ENCODE measurements around the gene CNKSR3. TPM values are rescaled to one million over a fixed set of nuclear protein-coding genes. Genes with fewer than 3 reads are reported as not detected.
A peak's percentile ranks its signal among the peaks of the same experiment; 100 is the strongest.

Gene CNKSR3
- total RNA-seq, 1 donor from 2014 or later: 11.8 TPM

GRCh38 chr6:154371281-154371680 lies 139.2 kb downstream of the CNKSR3 start:
- no peaks in the 10 kb centered on the region for H3K36me3 ChIP-seq
- H3K27ac ChIP-seq: no peak overlapping the region
- H3K9me3 ChIP-seq: no peaks in the 10 kb centered on the region
- ATAC-seq (no peak), DNase-seq (no peak)
- H3K4me3 ChIP-seq: no peak overlapping the region
- no peaks in the 10 kb centered on the region for H3K4me1 ChIP-seq
- no peak for TF ChIP-seq CTCF (IDR thresholded peaks at IDR 0.05)
- intact Hi-C loops (cut with DNase I): no loop called here
- no peaks in the 10 kb centered on the region for H3K27me3 ChIP-seq

GRCh38 chr6:154370545-154370944 lies 139.9 kb downstream of the CNKSR3 start:
- no peaks in the 10 kb centered on the region for H3K36me3 ChIP-seq
- ATAC-seq (peak; percentile 68), DNase-seq (no peak)
- no peak overlapping the region for H3K4me3 ChIP-seq
- H3K27me3 ChIP-seq: no peaks in the 10 kb centered on the region
- H3K4me1 ChIP-seq: no peaks in the 10 kb centered on the region
- TF ChIP-seq CTCF (IDR thresholded peaks at IDR 0.05): peak; percentile 41
- H3K9me3 ChIP-seq: no peaks in the 10 kb centered on the region
- intact Hi-C loops (cut with DNase I): no loop called here
- H3K27ac ChIP-seq: no peak overlapping the region

- H3K27ac ChIP-seq: no peak overlapping the region
- no peaks in the 10 kb centered on the region for H3K9me3 ChIP-seq
- no peaks in the 10 kb centered on the region for H3K4me1 ChIP-seq
- DNase-seq (no peak), ATAC-seq (peak; percentile 33)
- no peaks in the 10 kb centered on the region for H3K36me3 ChIP-seq
- TF ChIP-seq CTCF (IDR thresholded peaks at IDR 0.05): no peak
- H3K27me3 ChIP-seq: no peaks in the 10 kb centered on the region
- intact Hi-C loops (cut with DNase I): no loop called here
- H3K4me3 ChIP-seq: no peak overlapping the region
Measured at GRCh38 chr6:154367839-154368695, 142.4 kb downstream of the CNKSR3 start.

- peak; percentile 44 for ATAC-seq
Measured at GRCh38 chr6:154367336-154367735, 143.1 kb downstream of the CNKSR3 start.

GRCh38 chr6:154363821-154364220 lies 146.7 kb downstream of the CNKSR3 start:
- Histone ChIP-seq H3K9me3 (no peaks in the 10 kb centered on the region), H3K4me3 (no peak overlapping the region), H3K27me3 (no peaks in the 10 kb centered on the region), H3K4me1 (no peaks in the 10 kb centered on the region), H3K36me3 (no peaks in the 10 kb centered on the region), H3K27ac (no peak overlapping the region)
- intact Hi-C loops (cut with DNase I): no loop called here
- ATAC-seq (no peak), DNase-seq (no peak)
- TF ChIP-seq CTCF (IDR thresholded peaks at IDR 0.05): no peak

More at GRCh38 chr6:154367336-154367735, 143.1 kb downstream of the CNKSR3 start:
- Histone ChIP-seq H3K27ac (no peak overlapping the region), H3K36me3 (no peaks in the 10 kb centered on the region), H3K9me3 (no peaks in the 10 kb centered on the region), H3K4me1 (no peaks in the 10 kb centered on the region), H3K4me3 (no peak overlapping the region), H3K27me3 (no peaks in the 10 kb centered on the region)
- no peak for TF ChIP-seq CTCF (IDR thresholded peaks at IDR 0.05)
- intact Hi-C loops (cut with DNase I): no loop called here
- no peak for DNase-seq
